Lung microvascular endothelial cell (primary cell): ENCODE data around the gene CAV3. TPM values are rescaled to one million over a fixed set of nuclear protein-coding genes. Genes with fewer than 3 reads are reported as not detected.
"Not testable (repeated sequence)": the region's sequence is repeated elsewhere in the genome, so short reads cannot be mapped to it uniquely, and the experiment has no call there.

Experiments
- DNase-seq, 2 donors: peaks; one replicate each; pipeline versions ENCODE4 v3.0.0 to v3.0.0-alpha.2; 2010; ENCODE audit warnings: low read depth in 2 of 2
- total RNA-seq: library from RNA; depleted of rRNA; stranded (reverse); fragments of >200 nt; gene quantifications from 2 replicates; pipeline ENCODE4 v1.2.1, GENCODE V29; 2014

Gene CAV3
- total RNA-seq: not detected in 2 replicates

- DNase-seq: no peak
Observed at GRCh38 chr3:8733332-8734094, at the start of gene CAV3. CAV3 (plus strand) TSS chr3:8733802; CDS start chr3:8733877, 75 bp downstream.

GRCh38 chr3:8684992-8685391 is 48.6 kb upstream of the CAV3 start:
- DNase-seq: not testable (repeated sequence)

GRCh38 chr3:8691295-8691694 is 42.3 kb upstream of the CAV3 start:
- DNase-seq: not testable (repeated sequence)

GRCh38 chr3:8702560-8702959 is 31.0 kb upstream of the CAV3 start:
- DNase-seq: no peak

- DNase-seq: no peak
Observed at GRCh38 chr3:8705575-8705974, 28.0 kb upstream of the CAV3 start.

- no peak for DNase-seq
Observed at GRCh38 chr3:8709287-8709686, 24.3 kb upstream of the CAV3 start.

- DNase-seq: no peak
Observed at GRCh38 chr3:8709801-8710507, 23.6 kb upstream of the CAV3 start.

- DNase-seq: no peak
Observed at GRCh38 chr3:8712045-8712907, 21.3 kb upstream of the CAV3 start.

- no peak for DNase-seq
Observed at GRCh38 chr3:8712908-8713255, 20.7 kb upstream of the CAV3 start.

GRCh38 chr3:8713901-8714759 is 19.5 kb upstream of the CAV3 start:
- DNase-seq: no peak

- DNase-seq: not testable (repeated sequence)
Observed at GRCh38 chr3:8715757-8716156, 17.8 kb upstream of the CAV3 start.

GRCh38 chr3:8722808-8723207 is 10.8 kb upstream of the CAV3 start:
- DNase-seq: no peak

- DNase-seq: no peak
Observed at GRCh38 chr3:8723612-8724011, 10.0 kb upstream of the CAV3 start.

GRCh38 chr3:8724108-8724752 is 9.4 kb upstream of the CAV3 start:
- DNase-seq: no peak

GRCh38 chr3:8727605-8728512 is 5.7 kb upstream of the CAV3 start:
- DNase-seq: no peak

- DNase-seq: no peak
Observed at GRCh38 chr3:8729479-8729878, 4.1 kb upstream of the CAV3 start.

- DNase-seq: peak; percentile 24 to 53
Observed at GRCh38 chr3:8730656-8731055, 2.9 kb upstream of the CAV3 start.

- DNase-seq: no peak
Observed at GRCh38 chr3:8732413-8732812, 1.2 kb upstream of the CAV3 start.

GRCh38 chr3:8734137-8734878 is 706 bp downstream of the CAV3 start:
- no peak for DNase-seq
